GM19023 (cell line): ENCODE results near the gene MIER3.
A peak's percentile ranks its signal among the peaks of the same experiment; 100 is the strongest.
"Not testable (repeated sequence)": the region's sequence is repeated elsewhere in the genome, so short reads cannot be mapped to it uniquely, and the experiment has no call there.

Source experiments
- ATAC-seq: cut with Tn5 transposase; IDR thresholded peaks from one replicate; pipeline ENCODE4 v1.9.1; 2021; ENCODE audit warnings: mild to moderate bottlenecking, moderate library complexity; ENCODE audit not compliant: unreplicated experiment

The MIER3 gene, protein sequence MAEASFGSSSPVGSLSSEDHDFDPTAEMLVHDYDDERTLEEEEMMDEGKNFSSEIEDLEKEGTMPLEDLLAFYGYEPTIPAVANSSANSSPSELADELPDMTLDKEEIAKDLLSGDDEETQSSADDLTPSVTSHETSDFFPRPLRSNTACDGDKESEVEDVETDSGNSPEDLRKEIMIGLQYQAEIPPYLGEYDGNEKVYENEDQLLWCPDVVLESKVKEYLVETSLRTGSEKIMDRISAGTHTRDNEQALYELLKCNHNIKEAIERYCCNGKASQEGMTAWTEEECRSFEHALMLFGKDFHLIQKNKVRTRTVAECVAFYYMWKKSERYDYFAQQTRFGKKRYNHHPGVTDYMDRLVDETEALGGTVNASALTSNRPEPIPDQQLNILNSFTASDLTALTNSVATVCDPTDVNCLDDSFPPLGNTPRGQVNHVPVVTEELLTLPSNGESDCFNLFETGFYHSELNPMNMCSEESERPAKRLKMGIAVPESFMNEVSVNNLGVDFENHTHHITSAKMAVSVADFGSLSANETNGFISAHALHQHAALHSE

DNA sequence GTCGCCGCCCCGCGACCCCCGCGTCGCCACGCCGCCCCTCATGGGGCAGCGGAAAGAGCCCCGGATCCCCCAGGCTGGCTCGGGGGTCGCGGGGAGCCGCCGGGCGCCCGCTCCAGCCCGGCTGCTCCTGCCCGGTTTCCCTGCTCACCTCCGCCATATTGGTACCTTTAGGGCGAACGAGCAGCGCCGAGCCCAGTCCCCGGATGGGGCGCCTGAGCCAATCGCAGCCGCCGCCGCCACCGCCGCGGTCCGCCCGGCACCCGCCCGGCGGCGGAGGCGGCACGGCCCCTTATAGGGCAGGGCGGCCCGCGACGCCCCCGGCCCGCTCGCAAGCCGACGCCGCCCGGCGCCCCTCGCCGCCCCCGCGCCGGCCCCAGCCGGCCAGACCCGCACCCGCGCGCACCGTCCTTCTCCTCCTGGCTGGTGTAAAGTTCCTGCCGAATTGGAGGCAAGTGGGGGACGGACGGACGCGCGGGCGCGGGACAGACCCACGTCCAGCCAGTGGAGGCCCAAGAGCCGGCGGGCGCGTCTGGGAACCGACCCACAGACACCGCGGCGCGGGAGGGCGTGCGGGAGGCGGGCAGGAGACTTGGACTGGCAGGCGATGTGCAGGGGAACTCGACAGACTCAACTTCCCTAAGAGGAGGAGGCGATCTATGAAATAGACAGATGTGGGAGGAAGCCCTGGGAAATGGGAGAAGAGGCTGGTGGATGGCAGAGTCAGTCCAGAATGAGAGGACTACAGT lies at the start of gene MIER3:
TSS of gene MIER3 (minus strand) at position 178 of the 746 bp plus-strand sequence. CDS start at position 157, 21 bp downstream.
- peak; percentile 91 for ATAC-seq

DNA sequence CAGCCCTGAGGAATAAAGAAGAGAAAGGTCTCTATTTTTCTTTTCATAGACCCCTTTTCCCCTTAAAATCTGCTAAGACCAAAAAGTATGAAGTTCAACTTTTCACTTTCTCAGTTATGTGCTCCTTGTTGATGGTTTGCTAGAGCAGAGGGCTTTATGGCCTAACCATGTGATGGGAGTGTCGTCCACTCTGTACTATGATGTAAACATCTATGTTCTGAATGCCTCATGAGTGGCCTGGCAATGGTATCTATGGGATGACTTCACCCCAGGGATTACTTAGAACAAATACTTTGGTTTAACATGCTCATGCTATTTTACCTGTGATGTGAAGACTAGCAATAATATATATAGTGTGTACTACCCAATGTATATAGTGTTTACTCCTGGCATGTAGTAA lies 43.7 kb upstream of the MIER3 start:
- no peak for ATAC-seq

DNA sequence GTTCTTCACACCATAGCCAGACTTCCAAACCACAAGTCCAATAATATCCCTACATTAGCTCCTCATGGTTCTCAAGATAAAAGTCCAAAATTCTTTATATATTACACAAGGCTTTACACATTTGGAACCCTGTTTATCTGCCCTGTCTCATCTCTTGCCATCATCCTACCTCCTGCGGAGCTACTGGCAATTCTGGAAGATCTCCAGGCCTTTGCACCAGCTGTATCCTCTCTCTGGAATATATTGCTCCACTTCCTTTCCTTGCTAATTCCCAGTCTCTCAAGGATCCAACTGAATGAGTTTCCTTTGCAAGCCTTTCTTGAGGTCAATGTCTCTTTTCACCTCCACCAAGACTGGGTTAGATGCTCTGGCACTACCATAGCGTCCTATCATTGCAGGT lies 41.3 kb upstream of the MIER3 start:
- ATAC-seq: no peak

DNA sequence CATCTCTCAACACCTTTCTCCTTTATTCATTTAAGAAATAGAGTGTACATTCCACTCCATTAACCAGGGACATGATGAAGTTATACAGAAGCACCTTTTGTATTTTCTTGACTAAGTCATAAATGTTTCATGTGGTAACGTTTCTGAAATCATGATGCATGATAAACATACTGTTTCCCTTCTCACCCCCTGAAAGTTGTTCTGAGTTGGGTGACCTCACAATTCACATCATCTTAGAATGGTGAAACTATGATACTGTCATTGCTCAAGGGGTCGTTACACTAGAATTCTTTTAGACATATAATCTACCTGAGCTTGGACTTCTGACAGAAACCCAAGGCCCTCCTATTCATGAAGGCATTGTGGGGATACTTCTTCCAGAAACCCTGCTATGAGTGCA lies 37.8 kb upstream of the MIER3 start:
- ATAC-seq: no peak

DNA sequence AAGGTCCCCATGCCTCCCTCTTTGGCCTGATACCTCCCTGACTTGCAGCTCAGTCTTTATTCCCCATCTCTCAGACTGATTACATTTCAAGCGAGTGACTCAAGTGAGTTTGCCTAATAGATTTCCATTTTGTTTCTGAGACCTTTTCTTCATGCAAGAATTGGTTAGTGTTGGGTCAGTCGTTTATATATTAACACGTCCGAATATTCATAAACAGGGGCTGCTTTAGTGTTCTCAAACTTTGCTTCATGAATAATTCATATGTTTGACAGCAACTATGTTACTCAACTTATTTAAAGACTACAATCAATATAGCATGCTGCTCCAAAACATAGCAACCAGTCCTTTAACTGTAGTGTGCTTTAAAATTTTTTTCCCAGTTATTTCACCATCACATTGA lies 36.6 kb upstream of the MIER3 start:
- ATAC-seq: no peak

DNA sequence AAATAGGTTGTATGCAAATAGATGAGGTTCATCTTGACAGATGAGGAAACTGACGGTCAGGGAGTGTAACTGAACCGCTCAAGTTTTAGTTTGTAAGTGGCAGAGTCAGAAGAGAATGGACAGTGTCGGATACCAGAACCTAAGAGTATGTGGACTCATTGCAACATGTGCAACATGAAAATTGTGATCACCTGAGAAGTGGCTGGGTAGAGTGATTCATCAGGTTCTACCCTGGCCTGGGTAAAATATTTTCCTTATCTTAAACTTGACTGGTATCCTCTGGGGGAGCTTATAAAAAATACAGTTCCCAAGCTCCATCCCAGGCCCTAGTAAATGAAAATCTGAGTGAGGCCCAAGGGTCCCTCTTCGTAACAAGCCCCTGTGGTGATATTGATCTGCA lies 35.2 kb upstream of the MIER3 start:
- no peak for ATAC-seq

DNA sequence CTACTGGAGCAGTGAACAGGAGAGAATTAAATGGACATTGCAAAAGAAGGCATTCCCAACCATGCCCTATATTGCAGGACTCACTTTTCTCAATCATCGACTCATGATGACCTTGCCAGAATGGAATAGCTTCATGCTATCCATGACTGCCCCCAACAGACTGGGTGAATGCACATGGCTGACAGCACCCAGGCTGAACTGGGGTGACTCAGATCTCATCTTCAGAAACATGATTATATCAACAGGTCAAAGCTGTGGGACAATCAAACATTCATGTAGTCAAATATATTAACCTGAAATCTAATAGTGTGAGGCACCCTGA lies 34.7 kb upstream of the MIER3 start:
- no peak for ATAC-seq

DNA sequence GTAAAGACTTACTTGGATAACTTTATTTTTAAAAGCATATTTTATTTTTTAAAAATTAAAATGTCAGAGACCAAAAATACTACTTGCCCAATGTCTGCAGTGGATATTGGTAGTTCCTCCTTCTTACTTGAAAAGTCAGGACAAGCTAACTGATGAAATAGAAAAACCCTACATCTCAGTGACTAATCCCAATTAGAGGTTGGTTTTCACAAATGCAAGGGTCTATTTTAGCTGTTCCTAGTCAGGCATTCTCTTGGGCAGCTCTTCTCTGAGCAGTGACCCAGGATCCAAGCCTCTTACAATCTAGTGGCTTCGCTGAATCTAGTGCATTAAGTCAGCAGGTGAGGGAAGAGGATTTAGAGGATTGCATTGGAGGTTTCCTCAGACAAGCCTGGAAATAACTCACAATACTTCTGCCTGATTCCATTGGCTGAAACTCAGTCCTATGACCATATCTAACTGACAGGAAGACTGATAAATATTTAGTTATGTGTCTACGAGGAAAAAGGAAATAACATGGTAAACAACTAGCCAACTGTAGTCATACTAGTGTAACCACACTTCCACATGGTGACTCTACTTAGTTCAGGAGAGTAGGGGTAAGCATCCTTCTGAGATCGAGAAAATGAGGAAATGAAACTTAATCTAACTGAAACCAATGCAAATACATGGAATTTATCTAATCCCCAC lies 34.2 kb upstream of the MIER3 start:
- ATAC-seq: no peak

DNA sequence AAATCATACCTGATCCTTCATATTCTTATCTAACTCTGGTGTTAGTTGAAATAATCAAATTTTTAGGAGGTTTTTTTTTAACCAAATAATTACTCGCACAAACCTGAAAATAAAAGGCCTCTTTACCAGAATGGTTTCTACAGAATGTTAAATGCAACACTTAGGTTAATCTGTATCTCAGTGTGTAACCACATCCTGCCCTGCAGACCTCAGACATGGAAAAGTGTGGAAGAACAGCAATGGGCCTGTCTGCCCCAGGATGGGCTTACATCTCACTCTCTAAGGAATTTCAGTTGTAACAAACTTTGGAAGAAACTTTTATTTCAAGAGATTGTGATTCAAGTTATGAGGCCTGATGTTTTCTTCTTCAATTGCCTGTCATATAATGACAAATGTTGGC lies 32.5 kb upstream of the MIER3 start:
- no peak for ATAC-seq

DNA sequence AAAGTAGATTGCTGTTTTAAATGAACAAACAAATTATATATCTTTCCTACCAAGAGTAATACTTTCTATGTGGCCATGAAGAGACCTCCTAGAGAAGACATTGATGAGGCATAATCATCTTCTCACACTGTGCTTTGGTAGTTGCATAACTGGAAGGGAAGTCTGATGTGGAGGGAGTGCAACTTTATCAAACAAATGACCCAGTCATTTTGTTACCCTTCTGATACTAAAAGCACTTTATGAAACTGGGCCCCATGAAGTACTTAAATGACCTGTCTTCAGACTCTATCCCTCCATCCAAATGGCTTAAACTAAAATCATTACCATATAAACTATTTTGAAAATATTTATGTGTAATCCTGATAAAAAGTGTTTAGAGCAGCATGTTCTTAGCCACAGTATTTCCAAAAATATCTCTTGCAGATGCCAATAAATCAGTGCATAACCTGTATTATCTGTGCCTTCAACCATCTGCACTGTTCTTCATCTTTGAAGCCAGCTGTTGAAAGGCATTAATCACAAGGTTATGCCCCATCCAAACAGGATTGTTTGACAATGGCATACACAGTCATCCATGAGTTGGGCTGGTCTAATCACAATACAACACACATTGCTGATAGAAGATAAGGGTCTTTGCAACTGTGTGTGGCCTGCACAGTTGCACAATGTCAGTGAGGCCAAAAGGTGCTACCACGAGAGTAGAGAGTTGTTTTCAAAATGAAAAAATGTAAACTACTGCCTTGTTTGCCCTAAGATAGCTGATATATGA lies 31.9 kb upstream of the MIER3 start:
- no peak for ATAC-seq

DNA sequence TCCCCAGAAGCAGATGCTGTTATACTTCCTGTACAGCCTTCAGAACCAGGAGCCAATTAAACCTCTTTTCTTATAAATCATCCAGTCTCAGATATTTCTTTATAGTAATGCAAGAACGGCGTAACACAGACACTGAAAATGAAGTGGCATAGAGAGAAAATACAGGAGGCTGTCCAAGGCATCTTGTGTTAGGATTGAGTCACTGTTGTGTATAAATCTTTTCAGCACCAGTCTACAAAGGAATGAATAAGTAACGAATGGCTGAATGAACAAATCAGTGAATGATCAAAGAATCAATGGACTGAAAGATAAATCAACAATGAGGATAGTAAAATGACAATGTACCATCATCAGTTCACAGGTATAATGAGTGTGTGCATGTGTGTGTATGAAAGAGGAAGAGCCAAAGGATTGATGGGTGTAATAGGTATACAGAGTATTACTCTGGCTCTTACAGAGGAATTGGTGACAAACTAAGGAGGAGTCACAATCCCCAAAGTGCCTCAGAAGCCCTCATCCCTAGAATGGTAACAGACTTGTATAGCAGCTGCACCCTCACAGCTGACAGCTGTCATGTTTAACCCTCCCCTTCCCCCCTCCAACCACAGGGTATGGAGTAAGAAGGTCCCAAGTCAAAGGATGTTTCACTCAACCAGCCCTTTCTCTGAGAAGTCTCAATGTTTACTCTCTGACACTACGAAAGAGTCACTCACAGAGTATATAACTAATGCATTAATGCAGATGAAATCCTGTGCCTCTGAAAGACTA lies 29.8 kb upstream of the MIER3 start:
- no peak for ATAC-seq

DNA sequence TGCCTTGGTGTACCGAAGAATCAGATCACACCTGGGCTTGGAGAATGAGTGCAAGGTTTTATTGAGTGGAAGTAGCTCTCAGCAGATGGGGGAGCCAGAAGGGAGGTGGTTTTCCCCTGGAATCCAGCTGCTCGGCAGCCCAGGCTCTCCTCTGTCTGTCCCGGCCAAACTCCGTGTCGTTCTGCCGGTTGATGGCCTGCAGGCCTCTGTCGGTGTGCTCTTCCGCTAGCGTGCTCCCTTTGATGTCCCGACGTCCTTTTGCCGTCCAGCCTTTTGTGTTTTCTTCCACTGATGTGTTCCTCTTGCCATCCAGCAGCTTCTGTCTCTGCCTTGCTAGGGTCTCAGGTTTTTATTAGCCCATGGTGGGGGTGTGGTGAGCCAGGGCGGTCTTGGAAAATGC lies 28.0 kb upstream of the MIER3 start:
- no peak for ATAC-seq

DNA sequence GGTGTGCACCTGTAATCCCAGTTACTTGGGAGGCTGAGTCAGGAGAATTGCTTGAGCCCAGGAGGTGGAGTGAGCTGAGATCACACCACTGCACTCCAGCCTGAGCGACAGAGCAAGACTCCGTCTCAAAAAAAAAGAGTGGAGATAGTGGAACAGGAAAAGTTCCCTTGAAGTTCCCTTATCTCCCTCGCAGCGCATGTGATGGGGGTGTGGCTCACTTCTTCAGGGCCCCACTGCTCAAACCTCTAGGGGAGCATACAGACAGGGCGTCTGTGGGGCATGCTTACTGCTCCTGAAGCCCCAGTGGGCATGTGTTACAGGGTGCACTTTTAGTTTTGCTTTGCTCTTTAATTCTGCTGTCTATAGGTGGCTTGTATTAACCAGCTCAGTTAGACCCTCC lies 27.6 kb upstream of the MIER3 start:
- ATAC-seq: not testable (repeated sequence)

DNA sequence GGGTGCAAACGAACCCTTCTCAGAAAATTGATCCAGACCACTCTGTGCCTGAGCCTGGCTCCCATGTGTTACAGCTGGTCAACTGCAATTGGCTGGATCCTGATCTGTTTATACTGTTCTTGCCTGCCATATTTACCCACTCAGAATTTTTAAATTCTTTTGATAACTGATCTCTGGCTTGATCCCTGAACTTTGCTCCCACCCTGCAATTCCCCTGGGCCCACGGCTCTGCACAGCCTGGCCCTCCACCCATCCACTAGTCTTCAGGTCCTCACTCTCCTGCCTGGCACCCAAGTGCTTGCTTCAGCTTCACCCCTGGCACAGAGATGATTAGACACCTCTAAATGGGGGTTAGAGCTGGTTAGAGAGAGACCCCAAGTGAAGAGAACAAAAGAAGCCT lies 25.9 kb upstream of the MIER3 start:
- no peak for ATAC-seq

DNA sequence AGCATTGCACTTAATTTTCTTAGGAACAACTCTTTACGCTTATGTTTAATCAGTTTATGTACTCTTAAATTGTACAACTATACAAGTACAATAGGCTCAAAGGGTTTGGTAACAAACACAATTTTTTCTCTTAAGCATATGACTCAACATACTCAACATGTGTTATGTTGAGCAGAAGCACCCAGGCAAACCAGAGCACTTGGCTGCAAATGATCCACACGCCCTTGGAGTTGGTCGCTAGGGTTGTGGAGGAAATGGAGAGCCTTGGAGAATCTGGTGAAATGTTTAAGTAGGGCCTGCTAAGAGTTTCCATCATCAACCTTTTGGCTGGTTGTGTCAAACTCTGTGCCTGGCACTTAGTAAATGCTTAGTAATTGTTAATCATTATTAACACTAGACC lies 25.1 kb upstream of the MIER3 start:
- no peak for ATAC-seq

DNA sequence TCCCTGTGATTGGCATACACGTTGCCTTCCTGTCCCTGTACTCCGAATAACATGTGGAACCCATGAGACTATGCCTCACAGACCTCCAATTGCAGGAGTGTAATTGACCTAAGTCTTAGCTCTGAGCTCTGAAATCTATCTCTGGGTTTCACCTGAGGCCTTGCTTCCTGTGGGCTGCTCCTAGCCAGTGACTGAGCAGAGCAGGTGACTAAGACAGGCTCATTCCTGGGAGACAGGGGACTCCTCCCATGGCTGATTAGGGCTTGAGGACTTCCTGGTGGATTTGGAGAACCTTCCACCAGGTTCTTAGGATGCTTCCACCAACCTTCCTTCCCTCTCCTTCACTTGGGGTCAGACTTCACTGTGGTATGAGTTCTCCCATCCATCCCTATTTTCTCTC lies 22.3 kb upstream of the MIER3 start:
- no peak for ATAC-seq

DNA sequence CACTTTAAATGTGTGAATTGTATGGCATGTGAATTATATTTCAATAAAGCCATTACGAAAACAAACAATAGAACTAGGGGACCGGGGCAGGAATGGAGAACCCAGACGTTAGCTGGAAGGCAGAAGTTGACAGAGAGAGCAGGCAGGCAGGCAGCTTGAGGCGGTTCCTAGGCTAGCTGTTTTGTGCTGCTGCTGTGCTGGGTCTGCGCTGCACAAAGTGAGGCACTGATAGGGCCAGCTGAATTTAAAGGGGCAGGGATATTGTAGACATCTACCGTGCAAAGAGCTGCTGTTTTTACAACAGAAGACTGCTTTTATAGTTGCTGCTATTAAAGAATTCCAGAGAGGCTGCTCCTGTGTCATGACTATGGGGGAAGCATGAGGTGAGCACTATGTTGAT lies 21.6 kb upstream of the MIER3 start:
- no peak for ATAC-seq

DNA sequence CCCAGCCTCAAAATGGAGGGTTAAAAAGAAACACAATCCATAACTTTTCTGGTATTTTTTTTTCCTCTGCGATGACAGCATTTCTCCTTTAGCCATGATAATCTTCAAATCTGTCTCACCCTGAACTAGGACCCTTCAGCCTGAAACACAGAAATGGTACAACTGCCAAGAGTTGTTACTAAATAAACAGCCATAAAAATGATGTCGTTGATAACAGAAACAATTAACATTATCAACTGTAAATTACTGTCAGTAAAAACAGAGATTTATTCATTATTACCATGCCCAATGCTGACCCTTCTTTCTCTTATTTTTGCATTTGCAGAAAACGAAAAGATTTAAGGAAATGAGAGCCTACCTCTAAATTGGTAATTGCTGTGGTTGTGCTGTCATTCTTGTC lies 19.4 kb upstream of the MIER3 start:
- ATAC-seq: no peak

DNA sequence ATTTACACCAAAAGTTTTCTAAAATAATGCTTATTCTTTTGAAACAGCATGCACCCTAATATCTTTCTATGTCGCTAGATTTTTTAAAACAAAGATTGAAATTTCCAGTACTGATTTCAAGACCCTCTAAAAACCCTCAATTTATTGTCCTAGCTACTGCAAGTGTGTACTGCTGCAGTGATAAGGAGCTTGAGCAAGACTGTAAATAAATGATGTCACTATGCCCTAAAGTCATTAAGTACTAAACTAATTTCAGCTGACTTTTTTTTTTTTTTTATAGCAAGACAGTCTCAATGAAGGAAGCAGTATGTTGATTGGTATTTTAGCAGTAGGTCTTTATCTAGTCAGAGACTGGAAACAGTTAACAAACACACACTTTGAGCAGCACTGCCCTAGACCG lies 12.2 kb upstream of the MIER3 start:
- no peak for ATAC-seq

DNA sequence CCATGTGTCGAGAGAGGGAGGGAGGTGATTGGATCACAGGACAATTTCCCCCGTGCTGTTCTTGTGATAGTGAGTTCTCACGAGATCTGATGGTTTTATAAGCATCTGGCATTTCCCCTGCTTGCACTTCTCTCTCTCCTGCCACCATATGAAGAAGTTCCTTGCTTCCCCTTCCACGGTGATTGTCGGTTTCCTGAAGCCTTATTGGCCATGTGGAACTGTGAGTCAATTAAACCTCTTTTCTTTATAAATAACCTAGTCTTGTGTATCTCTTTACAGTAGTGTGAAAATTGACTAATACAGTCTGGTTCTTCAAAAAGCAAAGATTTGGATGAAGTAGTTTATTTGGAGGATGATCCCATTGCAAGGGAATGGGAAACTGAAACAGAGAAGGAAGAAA lies 11.3 kb upstream of the MIER3 start:
- no peak for ATAC-seq
